Measurements from ENCODE around the gene DACH2. TPM values are rescaled to one million over a fixed set of nuclear protein-coding genes. Genes with fewer than 3 reads are reported as not detected.

DACH2 gene
- not detected in 2 replicates for total RNA-seq

GRCh38 chrX:86148024-86148511, at the start of gene DACH2:
Gene DACH2, plus strand, starts transcription at chrX:86148451.

Small RNA genes lying within 50 kb of the gene (small RNA-seq; reads per million reads assigned to genes)
- gene FCF1P9 (not detected), gene RF00026 (not detected)

Other genes starting within 250 kb of the DACH2 start
- 22.2 and 24.9 TPM in 2 replicates for gene CHM, start 100.9 kb upstream of the DACH2 start, total RNA-seq

All from vein endothelial cell (primary cell).